Activated CD4-positive, CD25-positive, alpha-beta regulatory T cell treated with anti-CD3 and anti-CD28 coated beads, Interleukin-2, amount 50 U/mL, for 24 hours (primary cell): ENCODE measurements around the gene JADE1.

Experiments
- ATAC-seq, 2 donors: fragments of 150-1000 bp; cut with Tn5 transposase; one replicate each; pipeline ENCODE4 v1.10.0; 2021; ENCODE audit warnings: mild to moderate bottlenecking in 1 of 2, moderate library complexity in 1 of 2

The JADE1 gene

DNA sequence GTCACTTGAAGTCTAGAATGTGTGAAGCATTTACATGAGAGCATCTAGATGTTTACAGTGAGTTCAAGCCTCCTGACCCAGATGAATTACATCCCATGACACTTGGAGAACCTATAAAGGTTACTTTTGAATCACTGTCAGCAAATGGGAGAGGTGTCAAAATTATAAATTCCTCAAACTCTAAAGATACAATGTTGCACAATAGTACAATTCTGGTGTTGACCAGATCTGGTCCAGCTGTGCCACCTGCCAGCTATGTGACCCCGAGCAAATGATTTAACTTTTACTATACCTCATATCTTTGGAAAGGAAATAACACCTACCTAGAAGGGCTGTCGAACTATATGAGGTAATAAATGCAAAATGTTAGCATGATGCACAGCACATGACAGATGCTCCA lies 69.8 kb downstream of the JADE1 start:
- no peak for ATAC-seq

DNA sequence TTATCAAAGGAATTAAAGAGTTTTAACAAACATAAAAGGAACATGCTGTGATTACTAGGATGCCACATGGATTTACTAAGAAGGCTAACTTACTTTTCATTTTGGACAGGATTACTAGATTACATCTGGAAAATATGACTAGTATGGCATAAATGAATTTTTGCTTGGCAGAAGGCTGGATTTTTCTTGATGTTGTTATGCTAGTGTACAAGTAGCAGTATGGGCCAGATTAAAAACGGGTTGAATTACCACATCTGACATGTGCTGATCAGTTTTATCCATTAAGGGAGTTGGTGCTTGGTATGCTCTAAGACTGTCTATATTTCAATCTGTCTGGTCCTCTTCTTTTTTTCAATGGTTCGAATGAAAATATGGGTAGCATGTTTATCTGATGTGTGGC lies 70.5 kb downstream of the JADE1 start:
- ATAC-seq: no peak

DNA sequence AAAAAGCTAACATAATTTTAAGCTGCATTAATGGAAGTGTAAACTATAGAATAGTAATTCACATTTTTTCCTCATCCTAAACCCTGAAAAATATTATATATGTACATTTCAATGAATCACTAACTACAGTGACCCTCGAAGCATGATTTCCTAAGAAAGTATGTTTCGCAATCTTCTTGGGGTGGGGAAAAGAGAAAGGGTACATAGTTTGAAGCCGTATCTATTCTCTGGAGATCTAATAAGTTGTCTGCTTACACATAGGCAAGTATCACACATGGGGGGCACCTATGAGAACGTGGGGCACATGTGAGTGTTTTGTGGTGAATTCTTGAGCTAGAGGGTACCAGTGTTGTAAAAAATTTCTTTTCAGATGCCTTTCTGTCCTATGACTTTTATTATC lies 71.2 kb downstream of the JADE1 start:
- no peak for ATAC-seq

DNA sequence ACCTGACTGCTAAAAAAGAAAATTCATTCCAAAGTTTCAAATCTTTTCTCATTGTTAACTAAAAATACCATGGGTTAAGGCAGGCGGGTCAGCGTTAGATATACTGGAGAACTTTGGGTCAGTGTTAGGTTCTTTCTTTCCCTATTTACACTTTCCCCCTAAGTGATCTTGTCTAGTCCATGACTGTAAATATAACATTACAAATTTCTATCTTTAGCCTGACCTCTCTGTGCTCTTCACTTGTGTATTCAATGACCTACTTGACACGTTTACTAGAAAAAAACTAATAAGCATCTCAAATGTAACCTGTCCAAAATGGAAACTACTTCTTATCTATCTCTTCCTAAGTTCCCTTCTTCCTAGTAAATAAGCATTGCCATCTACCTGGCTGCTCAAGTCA lies 95.3 kb downstream of the JADE1 start:
- no peak for ATAC-seq

DNA sequence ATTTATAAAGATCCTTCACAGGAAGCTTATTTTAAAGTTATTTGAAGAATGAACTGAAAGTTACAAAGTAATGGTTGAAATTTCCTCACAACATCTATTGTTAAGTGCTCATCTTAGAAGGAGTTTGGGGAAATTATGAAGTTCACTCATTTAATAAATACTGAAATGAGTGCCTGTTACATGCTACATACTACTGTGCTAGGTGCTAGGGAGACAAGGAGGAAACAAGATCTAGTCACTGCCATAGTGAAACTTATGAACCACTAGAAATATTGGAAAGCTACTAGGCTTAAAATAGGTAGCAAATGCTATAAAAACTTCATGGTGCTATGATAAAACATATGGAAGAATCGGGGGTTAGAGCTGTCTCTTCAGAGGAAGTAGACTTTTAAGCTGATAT lies 97.1 kb downstream of the JADE1 start:
- ATAC-seq: no peak

DNA sequence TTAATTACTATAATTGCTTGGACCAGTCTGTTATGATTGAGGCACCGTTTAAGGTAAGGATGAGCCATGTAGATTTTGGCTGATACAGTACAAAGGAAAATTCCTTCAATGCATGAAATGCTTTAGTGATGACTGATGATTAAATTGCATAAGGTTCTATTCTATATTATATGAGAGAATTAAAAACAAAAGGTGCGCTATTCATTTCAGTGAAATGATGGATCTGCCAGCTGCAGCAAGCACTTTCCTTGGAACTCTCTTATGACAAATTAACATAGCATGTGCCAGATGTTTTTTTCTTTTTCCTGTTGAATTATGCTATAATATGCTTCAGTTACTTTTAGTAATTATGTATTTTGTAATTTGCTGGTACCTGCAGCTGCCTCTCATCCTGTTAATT lies 98.5 kb downstream of the JADE1 start:
- ATAC-seq: no peak

DNA sequence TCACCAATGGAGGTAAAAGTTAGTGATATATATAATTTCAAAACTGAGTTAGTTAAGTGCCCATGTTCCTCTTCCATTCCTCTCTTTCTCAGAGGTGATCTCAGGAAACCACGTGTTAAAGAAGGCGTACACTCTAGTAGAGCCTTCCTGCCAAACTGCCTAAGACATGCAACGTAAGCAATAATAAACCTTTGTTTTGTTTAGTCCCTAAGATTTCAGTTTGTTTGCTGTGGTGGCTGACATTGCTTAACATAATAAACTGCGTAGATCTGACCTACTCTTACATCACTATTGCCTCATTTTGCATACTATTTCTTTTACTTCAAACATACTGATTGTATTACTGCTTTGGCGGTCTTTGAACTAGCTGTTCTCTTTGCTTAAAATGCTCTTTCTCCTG lies 99.2 kb downstream of the JADE1 start:
- ATAC-seq: no peak

DNA sequence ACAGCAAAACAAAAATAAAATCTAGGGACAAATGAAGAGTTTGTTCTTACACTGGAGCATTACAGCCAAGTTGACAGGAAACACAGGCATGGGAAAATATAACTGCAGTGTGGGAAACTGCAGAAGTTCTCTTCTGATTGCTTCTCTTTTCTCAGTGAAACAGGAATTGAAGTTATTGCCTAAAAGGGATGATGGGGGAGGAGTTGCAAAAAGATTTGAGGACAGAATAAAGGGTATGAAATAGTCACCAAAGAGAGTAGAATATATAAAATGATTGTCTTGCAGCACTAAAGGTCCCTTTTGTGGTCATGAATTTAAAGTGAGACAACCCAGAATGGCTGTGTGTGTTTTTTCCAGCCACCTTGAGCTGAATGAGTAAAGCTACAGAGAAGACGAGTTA lies 103.7 kb downstream of the JADE1 start:
- no peak for ATAC-seq

DNA sequence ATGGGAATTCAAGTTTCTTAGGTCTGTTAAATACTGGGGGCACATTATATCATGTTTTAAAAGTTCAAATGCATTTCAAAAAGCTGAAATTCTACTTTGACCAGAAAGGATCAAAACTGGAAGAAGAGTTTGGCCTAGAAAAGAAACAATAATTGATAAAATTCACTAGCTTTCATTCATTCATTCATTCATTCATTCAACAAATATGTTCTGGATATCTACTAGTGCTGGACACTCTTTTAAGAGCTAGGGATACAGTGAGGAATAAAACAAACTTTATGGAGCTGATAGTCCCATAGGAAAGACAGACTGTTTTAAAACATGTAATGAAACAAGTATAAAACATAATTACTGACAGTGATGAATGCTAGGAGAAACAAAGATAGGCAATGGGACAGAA lies 106.0 kb downstream of the JADE1 start:
- ATAC-seq: no peak

DNA sequence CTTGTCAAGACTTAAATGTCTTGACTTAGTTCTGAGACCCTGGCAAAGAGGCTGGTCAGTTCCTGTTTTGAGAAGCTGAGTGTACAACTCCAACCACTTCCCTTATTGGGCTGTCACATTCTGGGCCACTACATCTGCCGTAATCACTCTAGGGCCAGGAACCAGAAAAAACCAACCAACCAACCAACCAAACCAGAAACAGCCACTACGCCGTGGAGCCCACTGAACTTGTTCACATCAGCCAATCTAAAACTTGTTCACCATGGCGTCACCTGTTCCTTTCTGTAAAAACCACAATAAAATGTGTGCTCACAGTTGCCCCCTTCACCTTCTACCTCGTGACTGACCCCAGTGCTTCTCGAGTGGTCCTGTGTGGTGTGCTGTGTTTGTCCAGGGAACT lies 107.3 kb downstream of the JADE1 start:
- no peak for ATAC-seq

DNA sequence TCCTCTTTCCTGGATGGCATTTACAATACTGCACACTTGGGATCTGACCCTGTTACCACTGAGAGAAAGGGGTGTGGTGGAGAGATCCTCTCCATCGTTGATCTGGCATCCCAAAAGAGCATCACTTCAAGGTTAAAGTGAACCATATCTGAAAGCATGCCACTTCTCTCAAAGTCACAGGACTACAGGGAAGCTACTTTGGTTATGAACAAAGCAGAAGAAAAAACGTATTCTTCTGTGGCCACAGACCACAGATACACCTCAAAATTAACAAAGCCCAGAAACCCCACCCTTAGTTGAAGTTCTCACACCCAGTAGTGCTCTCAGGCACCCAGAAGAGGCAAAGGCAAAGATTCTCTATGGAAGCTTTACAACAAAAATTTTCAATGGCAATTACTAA lies 108.3 kb downstream of the JADE1 start:
- ATAC-seq: no peak

DNA sequence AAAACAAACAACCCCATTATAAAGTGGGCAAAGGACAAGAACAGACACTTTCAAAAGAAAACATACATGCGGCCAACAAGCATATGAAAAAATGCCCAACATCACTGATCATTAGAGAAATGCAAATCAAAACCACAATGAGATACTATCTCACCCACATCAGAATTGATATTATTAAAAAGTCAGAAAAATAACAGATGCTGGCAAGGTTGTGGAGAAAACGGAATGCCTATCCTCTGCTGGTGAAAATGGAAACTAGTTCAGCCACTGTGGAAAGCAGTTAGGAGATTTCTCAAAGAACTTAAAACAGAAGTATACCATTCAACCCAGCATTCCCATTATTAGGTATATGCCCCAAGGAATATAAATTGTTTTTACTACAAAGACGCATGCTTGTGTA lies 112.5 kb downstream of the JADE1 start:
- ATAC-seq: no peak
